GM21447 (cell line): ENCODE measurements around the gene STX2.
"Not testable (repeated sequence)": the region's sequence is repeated elsewhere in the genome, so short reads cannot be mapped to it uniquely, and the experiment has no call there.

Experiments used
- ATAC-seq: cut with Tn5 transposase; IDR thresholded peaks from one replicate; pipeline ENCODE4 v1.9.1; 2021; ENCODE audit not compliant: unreplicated experiment

Gene STX2

DNA sequence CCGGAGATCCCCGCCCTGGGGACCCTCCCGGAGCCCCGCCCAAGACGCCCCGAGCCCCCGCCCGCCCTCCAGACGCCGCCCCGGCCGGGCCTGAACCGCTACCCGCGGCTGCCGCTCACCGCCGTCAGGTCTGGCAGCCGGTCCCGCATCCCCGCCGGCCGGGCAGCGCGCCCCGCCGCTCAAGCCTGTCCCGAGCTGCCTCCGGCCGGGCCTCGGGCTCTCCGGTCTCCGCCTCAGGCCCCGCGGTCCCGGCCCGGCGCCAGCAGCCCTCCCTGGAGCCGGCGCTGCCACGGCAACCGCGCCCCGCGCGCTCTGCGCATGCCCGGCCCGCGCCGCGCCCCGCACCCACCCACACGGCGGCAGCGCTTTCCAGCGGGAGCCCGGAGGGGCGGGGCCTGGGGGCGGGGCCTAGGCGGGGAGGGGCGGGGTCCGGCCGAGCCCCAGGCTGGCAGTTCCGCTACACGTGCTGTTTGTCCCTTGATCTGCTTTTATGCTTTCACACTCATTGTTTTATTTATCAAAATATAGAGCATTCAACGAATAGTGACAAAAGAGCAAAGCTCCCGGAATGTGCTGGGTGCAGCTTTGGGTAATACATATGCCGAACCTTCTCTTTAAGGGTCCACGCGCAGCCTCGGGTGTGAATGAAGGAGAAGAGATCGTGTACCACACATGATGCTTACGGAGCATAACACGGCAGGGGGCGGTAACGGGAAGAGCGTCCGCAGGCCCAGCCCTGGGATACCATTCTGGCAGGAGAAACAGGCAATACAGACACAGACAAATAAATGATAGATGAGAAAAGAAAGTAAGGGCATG, at the start of gene STX2:
Gene STX2, minus strand, starts transcription at position 300 of the 819 bp plus-strand sequence. Its CDS starts 151 bp downstream, at position 149.
- peak; percentile 85 for ATAC-seq

DNA sequence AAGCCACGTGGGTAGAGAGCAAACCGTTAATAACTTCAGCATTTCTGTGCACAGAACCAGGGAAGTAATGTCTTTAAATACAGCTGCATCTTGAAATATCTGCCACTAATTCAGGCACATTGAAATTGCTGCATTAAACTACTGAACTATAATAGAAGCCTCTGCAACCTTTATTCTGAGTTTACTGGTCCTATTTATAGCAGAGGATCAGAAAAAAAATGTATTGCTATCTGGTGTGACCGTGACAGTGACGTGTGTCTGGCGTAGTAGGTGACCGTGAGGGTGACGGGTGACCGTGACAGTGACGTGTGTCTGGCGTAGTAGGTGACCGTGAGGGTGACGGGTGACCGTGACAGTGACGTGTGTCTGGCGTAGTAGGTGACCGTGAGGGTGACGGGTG, 48.1 kb upstream of the STX2 start:
- ATAC-seq, result not testable (repeated sequence)

DNA sequence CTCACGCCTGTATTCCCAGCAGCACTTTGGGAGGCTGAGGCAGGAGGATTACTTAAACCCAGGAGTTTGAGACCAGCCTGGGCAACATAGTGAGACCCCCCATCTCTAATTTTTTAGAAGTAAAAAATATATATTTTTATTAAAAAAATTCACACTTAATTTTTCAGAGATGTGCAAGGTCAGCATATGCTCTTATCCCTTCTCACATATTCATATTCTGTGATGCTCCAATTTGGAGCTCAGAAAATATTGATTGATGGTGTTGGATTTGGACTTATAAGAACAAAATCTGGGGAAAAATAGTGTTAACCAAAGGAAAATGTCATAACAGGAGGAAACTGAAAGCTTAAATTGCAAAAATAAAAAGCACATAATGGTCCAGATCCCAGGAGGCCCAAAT, 42.5 kb upstream of the STX2 start:
- no peak for ATAC-seq

DNA sequence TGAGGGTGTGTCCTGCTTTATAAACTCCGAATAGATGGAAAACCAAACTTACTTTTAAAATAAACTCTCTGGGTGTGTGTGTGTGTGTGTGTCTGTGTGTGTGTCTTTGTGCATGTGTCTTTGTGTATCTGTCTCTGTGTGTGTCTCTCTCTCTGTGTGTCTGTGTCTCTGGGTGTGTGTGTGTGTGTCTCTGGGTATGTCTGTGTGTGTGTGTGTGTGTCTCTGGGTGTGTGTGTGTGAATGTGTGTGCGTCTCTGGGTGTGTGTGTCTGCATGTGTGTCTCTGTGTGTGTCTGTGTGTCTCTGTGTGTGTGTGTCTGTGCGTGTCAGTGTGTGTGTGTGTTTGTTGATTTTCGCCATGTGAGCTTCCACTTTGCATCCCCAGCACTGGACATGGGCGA, 42.0 kb upstream of the STX2 start:
- no peak for ATAC-seq

DNA sequence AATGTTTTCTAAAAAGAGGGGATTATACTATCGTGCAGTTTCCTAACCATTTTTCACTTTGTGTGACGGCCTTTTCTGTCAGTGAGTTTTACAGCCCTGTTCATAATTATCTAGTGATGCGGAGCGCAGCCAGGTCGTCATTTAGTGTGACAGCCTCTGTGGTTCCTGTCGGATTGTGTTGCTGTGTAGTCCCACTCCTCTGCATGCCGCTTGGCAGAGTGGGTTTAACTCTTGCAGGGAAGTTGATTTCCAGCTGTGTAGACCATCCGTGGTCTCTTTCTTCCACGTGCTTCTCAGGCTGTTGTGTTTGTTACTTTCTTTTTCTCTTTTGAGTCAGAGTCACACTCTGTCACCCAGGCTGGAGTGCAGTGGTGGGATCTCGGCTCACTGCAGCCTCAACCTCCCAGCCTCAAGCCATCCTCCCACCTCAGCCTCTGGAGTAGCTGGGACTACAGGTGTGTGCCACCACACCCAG, 41.4 kb upstream of the STX2 start:
- peak; percentile 53 for ATAC-seq

DNA sequence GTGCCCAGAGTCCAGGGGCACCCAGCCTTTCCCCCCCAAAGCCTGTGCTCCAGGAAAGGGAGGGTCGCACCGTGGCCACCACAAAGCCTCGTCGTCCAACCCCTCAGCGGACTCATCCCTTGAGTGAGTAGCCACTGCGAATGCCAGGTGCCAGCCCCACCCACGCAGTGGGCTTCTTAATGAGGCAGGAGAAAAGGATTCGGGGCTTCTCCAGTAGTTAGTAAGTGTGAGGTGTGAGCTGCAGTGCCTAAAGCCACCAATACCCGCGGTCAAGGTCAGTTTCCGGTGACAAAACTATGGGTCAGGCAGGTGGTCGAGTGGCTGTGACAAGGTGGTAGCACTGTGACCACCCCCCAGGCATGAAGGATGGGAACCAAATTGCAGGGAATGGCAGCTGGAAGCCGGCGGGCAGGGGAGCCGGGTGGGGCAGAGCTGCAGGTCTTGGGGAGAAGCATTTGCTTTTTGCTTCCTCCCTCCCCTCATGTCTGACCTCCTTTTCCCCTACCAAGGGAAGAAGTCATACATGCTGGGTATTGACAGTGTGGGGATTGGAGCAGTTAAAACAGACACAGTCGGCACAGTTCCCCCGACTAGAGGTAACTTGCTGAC, 40.8 kb upstream of the STX2 start:
- ATAC-seq, result no peak

DNA sequence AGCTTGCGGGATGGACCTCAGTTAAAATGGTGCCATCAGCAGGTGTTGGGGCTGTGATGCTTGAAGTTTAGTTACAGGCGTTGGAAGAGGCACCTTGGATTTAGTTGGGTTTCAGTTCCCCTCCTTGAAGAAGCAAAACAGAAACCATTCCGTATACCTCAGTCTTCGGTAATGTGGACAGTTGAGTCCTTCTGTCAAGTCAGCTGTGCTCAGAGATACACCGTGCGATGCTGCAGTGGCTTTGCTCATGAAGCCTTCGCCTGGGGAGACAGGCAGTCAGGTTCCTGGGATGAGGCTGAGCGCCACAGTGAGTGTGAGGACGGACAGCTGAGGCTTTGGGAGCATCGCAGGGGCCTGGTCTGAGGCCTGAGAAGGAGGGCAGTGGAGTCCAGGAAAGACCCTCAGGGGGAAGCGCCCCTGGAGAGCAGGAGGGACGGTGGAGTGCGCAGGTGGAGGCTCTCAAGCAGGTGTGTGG, 40.2 kb upstream of the STX2 start:
- peak; percentile 90 for ATAC-seq

DNA sequence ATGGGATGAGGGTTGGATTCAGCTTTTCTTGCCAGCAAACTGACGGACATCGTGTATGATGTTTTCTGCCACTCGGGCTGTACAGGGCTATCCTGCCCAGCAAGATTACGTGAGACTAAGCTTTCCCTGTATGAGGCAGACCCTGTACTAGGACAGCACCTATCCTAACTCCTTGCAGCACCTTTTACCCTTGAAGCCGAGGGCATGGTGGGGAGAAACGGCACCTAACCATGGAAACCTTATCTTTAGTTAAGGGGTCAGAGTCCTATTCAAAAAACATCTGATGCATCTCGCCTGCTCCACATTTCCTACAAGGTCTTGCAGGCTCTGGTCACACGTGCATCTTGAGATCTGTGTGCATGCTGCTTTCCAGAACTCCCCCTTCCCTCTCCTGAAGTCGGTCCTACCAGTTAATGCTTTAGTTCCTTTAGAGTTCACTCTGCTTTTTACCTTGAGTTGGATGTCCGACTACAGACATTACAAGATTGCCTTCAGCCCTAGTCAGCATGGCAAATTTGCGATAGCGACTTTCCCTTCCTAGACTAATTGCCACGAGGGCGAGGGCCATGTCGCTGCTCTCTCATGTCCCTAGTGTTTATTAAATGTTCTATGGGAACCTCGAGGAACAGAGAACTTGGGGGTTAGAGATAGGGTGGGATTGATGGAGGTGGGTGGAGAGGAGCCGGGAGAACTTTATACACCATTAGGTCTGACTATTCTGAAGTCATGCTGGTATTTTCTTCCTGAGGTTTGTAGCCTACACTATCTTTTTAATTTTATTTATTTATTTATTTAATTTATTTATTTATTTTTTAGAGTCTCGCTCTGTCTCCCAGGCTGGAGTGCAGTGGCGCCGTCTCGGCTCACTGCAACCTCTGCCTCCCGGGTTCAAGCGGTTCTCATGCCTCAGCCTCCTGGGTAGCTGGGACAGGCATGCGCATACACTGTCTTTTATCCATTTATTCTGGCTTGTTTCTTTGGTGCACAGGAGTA, 39.4 kb upstream of the STX2 start:
- ATAC-seq, result no peak

DNA sequence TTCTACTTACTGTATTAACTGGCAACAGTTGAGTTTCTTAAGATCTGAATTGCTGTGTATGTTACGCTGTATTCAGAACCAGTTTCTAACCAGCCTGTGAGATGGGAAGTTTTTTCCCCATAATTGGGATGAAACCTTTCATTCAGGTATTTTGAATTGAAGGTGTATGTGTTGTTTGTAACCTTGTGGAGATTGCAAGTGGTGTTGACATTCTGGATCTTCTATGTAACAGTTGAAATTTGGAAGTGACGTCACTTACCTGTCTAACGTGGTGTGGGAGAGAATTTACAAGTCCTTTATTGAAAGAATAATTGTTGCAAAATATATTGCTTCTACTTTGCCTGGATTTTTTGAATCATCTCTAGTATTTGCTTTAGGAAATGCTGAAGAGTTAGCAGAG, 38.3 kb upstream of the STX2 start:
- ATAC-seq, result no peak

DNA sequence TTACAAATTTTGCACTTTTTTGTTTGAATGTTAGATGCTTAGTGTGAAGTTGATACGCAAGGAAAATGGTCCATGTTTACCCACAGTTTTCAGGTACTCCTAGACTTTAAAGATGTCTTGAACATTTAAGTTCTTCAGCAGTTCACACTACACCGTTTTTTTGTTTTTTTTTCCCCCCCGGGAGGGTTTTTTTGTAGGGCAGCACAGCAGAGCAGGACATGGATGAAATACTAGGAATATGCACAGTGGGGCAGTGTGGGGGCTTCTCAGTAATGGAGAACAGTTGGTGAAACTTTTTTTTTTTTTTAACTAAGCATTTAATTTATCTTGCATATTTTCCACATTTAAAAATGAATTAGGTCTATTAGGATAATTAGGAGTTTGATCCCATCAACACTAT, 37.7 kb upstream of the STX2 start:
- ATAC-seq, result no peak

DNA sequence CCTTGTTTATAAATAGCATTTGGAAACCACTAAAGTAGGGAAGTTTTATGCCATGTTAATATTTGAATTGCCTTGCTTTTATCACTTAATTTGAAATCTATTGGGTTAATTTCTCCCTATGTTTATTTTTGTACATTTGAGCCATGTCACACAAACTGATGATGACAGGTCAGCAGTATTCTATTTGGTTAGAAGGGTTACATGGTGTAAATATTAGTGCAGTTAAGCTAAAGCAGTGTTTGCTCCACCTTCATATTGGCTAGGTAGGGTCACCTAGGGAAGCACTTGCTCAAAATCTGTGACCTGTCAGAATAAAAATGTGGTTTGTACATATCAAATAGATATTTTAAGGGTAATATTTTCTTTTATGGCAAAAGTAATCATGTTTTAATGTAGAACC, 37.2 kb upstream of the STX2 start:
- no peak for ATAC-seq

DNA sequence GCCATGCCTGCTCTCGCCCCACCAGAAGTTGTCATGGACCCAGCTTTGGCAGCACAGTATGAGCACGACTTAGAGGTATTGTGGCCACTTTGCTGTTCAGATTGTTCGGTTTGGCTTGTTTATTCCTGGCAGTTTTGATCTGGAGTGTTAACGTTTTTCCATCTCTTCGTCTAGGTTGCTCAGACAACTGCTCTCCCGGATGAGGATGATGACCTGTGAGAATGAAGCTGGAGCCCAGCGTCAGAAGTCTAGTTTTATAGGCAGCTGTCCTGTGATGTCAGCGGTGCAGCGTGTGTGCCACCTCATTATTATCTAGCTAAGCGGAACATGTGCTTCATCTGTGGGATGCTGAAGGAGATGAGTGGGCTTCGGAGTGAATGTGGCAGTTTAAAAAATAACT, 36.7 kb upstream of the STX2 start:
- not testable (repeated sequence) for ATAC-seq

DNA sequence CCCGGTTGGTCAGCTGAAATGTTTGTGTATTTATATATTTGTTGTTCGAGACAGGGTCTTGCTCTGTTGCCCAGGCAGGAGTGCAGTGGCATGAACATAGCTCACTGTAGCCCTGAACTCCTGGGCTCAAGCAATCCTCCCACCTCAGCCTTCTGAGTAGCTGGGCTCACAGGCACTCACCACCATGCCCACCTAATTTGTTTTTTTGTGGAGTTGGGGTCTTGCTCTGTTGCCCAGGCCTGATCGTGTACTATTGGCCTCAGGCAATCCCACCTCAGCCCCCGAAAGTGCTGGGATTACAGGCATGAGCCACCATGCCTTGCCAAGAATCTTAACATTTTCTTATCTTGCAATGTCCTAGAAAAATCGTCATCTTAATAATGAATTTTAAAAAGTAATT, 36.1 kb upstream of the STX2 start:
- ATAC-seq, result no peak

DNA sequence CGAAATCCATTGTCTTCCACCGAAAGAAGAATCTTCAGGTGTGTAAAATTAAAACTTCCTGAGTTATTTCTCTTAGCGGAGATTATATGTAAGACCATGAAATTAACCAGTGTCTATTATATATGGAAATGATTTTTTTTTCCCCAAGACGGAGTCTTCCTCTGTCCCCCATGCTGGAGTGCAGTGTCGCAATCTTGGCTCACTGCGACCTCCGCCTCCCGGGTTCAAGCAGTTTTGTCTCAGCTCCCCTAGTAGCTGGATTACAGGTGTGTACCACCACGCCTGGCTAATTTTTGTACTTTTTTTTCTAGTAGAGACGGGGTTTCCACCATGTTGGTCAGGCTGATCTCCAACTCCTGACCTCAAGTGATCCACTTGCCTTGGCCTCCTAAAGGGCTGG, 35.6 kb upstream of the STX2 start:
- ATAC-seq, result no peak

DNA sequence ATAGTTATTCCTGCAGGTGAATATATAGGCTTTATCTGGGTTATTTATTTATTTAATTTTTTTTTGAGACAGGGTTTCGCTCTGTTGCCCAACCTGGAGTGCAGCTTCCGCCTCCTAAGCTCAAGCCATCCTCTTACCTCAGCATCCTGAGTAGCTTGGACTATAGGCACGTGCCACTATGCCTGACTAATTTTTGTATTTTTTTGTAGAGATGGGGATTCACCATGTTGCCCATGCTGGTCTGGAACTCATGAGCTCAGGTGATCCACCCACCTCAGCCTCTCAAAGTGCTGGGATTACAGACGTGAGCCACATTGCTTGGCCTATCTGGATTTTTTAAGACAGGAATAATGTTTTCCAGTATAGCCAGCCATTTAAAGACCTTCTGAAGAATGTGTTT, 34.8 kb upstream of the STX2 start:
- ATAC-seq, result no peak

DNA sequence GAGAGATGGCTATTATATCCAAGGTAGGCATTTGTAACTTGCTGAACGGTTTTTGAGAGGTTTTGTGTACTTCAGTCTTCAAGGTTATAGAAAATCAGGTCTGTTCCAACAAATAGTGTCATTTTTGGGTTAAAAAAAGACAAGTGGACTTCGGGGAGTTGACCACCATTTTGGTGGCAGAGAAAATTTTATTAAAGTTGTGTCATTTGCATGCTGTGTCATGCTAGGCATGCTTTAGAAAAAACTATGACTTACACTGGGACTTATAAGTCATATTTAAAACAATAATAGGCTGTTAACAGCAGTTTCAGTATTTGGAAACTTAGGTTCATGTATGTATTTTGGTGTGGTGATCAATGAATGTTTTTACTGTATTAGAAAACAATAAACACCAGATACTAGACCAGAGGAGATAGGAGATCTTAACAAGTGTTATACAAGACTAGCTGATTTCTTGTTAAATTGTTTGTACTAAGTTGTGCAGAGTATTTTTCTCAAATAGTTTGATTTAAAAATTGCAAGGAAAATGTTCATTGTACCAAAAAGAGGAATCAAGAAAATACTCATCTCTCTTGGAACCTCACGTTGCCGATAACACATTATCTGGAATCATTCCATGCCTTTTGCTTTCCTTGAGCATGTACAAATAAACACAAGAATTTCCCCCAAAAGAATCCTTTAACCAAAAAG, 34.2 kb upstream of the STX2 start:
- no peak for ATAC-seq

DNA sequence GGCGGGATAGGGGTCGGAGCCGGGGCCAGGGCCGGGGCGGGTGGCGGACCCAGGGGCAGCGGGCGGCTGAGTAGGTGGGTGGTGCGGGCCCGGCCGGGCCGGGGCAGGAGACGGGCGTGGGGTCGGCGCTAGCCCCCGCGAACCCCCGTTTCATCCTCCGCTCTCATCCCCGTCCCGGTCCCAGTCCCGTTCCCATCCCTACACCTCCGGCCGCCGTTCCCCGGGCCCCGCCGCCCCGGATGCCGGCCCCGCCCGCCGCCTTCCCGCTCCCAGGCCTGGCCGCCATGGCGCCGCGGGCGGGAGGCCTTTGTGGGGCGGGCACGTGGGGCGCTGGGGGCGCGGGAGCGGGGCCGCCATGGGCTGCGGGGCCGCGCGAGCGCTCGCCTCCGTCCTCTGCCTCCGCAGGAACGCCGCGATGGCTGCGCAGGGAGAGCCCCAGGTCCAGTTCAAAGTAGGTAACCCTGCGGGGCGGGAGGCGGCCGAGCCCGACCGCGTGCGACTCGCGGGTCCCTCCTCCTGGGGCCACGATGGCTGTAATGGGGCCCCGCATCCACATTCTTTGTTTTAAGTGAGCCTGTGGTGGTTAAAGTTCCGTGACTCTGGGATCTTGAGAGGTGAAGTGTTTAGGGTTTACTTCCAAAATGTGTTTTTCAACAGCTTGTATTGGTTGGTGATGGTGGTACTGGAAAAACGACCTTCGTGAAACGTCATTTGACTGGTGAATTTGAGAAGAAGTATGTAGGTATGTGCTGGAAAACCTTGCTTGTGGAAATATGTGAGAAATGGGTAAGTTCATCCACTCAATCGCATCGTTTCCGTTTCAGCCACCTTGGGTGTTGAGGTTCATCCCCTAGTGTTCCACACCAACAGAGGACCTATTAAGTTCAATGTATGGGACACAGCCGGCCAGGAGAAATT, 33.4 kb upstream of the STX2 start:
- ATAC-seq, result peak; percentile 23

DNA sequence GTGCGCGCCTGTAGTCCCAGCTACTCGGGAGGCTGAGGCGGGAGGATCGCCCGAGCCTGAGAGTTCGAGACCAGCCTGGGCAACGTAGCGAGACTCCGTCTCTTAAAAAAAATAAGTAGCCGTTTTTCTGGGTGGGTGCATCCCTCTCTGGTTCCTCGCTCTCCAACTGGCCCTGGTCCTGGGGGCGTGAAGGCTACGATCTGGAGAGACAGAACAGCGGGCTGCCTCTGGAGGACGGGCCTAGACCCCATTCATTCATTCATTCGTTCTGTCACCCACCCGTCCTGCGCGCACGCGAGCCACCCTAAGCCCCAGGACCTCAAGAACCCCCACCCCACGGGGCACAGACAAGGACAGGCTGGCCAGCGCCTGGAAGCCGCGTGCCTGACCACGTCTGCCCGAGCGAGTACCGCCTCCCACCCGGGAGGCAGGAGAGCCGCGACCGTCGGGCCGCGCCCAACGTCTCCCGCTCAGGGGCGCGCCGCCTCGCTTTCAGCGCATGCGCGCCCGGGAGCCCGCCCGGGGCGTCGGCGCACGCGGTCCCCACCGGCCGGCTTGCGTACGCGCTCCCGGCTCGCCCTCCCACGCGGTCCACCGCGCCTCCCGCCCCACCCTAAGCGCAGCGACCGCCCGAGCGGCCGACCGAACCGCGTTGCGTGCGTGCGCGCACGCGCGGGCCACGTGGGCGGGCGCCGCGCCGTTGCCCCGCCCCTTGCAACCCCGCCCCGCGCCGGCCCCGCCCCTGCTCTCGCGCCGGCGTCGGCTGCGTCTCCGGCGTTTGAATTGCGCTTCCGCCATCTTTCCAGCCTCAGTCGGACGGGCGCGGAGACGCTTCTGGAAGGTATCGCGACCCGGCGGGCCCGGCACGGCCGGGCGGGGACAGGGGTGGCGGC, 32.5 kb upstream of the STX2 start, which contains the start of gene RAN:
Gene RAN, plus strand, starts transcription at position 781 of the 893 bp plus-strand sequence. CDS start 528 bp downstream, outside the sequence.
- peak; percentile 55 for ATAC-seq
